GM12892 (cell line): Measurements from ENCODE around the gene WNT7B.

Source experiments
- POLR2AphosphoS5 ChIP-seq: IDR thresholded peaks from 2 replicates; pipeline ENCODE4 v1.6.1; 2011; ENCODE audit warnings: low read depth, low read length, control low read depth
- TAF1 ChIP-seq: IDR thresholded peaks from 2 replicates; pipeline ENCODE4 v1.6.1; 2011; ENCODE audit warnings: low read depth, mild to moderate bottlenecking, control low read depth, low read length, borderline replicate concordance

DNA sequence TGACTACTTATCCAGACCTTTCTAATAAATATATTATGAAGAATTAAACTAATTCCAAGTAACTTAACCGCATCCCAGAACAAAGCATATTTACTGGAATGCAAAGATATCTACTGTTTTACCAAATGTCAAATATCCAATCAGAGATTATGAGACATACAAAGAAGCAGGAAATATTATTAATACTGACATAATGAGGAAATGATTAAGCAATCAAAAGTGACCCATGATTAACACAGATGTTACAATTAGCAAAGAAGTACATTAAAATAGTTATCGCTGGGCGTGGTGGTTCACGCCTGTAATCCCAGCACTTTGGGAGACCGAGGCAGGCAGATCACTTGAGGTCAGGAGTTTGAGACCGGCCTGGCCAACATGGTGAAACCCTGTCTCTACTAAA lies 105.2 kb downstream of the WNT7B start:
- TF ChIP-seq TAF1 (no peak), POLR2AphosphoS5 (no peak)
